AG04450 (cell line): ENCODE measurements around the gene OR4E1. TPM values are rescaled to one million over a fixed set of nuclear protein-coding genes. Genes with fewer than 3 reads are reported as not detected.
A peak's percentile ranks its signal among the peaks of the same experiment; 100 is the strongest.

Experiments
- CTCF ChIA-PET: fragments of 300-600, 350-600 bp; formaldehyde crosslinking; extraction: SDS; loops from one replicate; lab custom pipeline; 2022; ENCODE audit warnings: antibody characterized with exemption, inconsistent platforms; lab: Charles Lee
- POLR2A ChIA-PET: fragments of 350-600 bp; formaldehyde crosslinking; extraction: SDS; loops from one replicate; lab custom pipeline; 2021; ENCODE audit warnings: antibody characterized with exemption, inconsistent platforms; lab: Yijun Ruan, JAX
- DNase-seq: peaks from one replicate; pipeline ENCODE4 v3.0.0-alpha.2; 2011; ENCODE audit warnings: low read depth, low spot score
- H3K27ac ChIP-seq: one replicate; pipeline ENCODE4 v1.5.1; 2012; ENCODE audit warnings: low read depth, low read length, control low read depth
- H3K27me3 ChIP-seq: one replicate; pipeline ENCODE4 v1.6.0; 2012; ENCODE audit warnings: low read length; ENCODE audit not compliant: control insufficient read depth, insufficient read depth
- H3K4me3 ChIP-seq: 2 replicates; pipeline ENCODE4 v1.5.1; 2011; ENCODE audit warnings: mild to moderate bottlenecking, low read depth, low read length, control low read depth
- H3K9me3 ChIP-seq: 2 replicates; pipeline ENCODE4 v1.5.1; 2012; ENCODE audit warnings: low read length; ENCODE audit not compliant: control insufficient read depth, insufficient read depth
- CTCF ChIP-seq: IDR thresholded peaks from 2 replicates; pipeline ENCODE4 v1.5.1; 2011; ENCODE audit warnings: low read depth, low read length, control low read depth, inconsistent platforms
- polyA plus RNA-seq: library from polyadenylated mRNA; depleted of rRNA; stranded (reverse); fragments of >200 nt; gene quantifications from 2 replicates; pipeline ENCODE4 v1.2.3, GENCODE V29; 2011

The OR4E1 gene
- polyA plus RNA-seq, 1 experiment: not detected

- no peak for TF ChIP-seq CTCF
- no peaks in the 10 kb centered on the region for H3K27me3 ChIP-seq
- no peak for DNase-seq
- ChIA-PET CTCF (no interaction called here), POLR2A (no interaction called here)
- H3K4me3 ChIP-seq: no peak overlapping the region
- no peak overlapping the region for H3K27ac ChIP-seq
- H3K9me3 ChIP-seq: peaks cover 7% of the 10 kb centered on the region; the same call in 1 of the 2 replicates
Observed at GRCh38 chr14:21694425-21694824, 20.8 kb upstream of the OR4E1 start.

GRCh38 chr14:21686468-21686867, 12.8 kb upstream of the OR4E1 start:
- CTCF ChIA-PET: interaction anchor here (1.3 kb wide), 1 partner anchor 25 kb away, joined by 4 read pairs; no protein-coding TSS in a partner anchor

GRCh38 chr14:21680072-21680471, 6.5 kb upstream of the OR4E1 start:
- H3K27me3 ChIP-seq: no peaks in the 10 kb centered on the region
- CTCF ChIA-PET: no interaction called here
- TF ChIP-seq CTCF: no peak
- POLR2A ChIA-PET: no interaction called here
- no peak overlapping the region for H3K4me3 ChIP-seq
- peak; percentile 1 for DNase-seq
- no peak overlapping the region for H3K27ac ChIP-seq
- no peaks in the 10 kb centered on the region; the same call in 1 of the 2 replicates for H3K9me3 ChIP-seq

More at GRCh38 chr14:21686468-21686867, 12.8 kb upstream of the OR4E1 start:
- POLR2A ChIA-PET: no interaction called here
- H3K27ac ChIP-seq: no peak overlapping the region
- no peaks in the 10 kb centered on the region for H3K27me3 ChIP-seq
- no peak for TF ChIP-seq CTCF
- H3K9me3 ChIP-seq: no peaks in the 10 kb centered on the region; the same call in 1 of the 2 replicates
- H3K4me3 ChIP-seq: no peak overlapping the region
- no peak for DNase-seq

GRCh38 chr14:21675566-21675965, 1.9 kb upstream of the OR4E1 start:
- no peak overlapping the region for H3K27ac ChIP-seq
- H3K9me3 ChIP-seq: no peaks in the 10 kb centered on the region; the same call in 1 of the 2 replicates
- H3K4me3 ChIP-seq: no peak overlapping the region
- H3K27me3 ChIP-seq: no peaks in the 10 kb centered on the region
- ChIA-PET CTCF (no interaction called here), POLR2A (no interaction called here)
- TF ChIP-seq CTCF: no peak
- DNase-seq: no peak

GRCh38 chr14:21672116-21672515, 1.5 kb downstream of the OR4E1 start:
- Histone ChIP-seq H3K27ac (no peak overlapping the region), H3K9me3 (no peaks in the 10 kb centered on the region; the same call in 1 of the 2 replicates), H3K27me3 (no peaks in the 10 kb centered on the region), H3K4me3 (no peak overlapping the region)
- CTCF ChIA-PET: no interaction called here
- DNase-seq: no peak
- POLR2A ChIA-PET: no interaction called here
- TF ChIP-seq CTCF: no peak
